ENCODE results near the gene C1QTNF8.

- TF ChIP-seq CTCF (IDR thresholded peaks at IDR 0.05; ENCODE audit: borderline replicate concordance, extremely low read depth, low read length, poor library complexity, severe bottlenecking), result no peak
- TF ChIP-seq EZH2 (IDR thresholded peaks at IDR 0.05; ENCODE audit: borderline replicate concordance, low read depth, low read length, severe bottlenecking), result no peak
Measured at GRCh38 chr16:1068451-1068850, 27.6 kb downstream of the C1QTNF8 start.

Measured in DND-41 (cell line).